Hepatocyte (in vitro differentiated cells): ENCODE results near the gene CAPNS2. TPM values are rescaled to one million over a fixed set of nuclear protein-coding genes. Genes with fewer than 3 reads are reported as not detected.

Source experiments
- DNase-seq: peaks from one replicate; pipeline ENCODE4 v3.0.0-alpha.2; 2016; ENCODE audit warnings: low spot score
- H2AFZ ChIP-seq: fragments of 200-600 bp; sonication (generic); 2 replicates; pipeline ENCODE4 v1.6.0; 2016; ENCODE audit warnings: antibody characterized with exemption, mild to moderate bottlenecking
- H3K27ac ChIP-seq: fragments of 200-600 bp; sonication (generic); 2 replicates; pipeline ENCODE4 v1.5.1; 2016; ENCODE audit warnings: mild to moderate bottlenecking
- H3K27me3 ChIP-seq: fragments of 200-600 bp; sonication (generic); 2 replicates; pipeline ENCODE4 v1.6.1; 2016
- H3K36me3 ChIP-seq: fragments of 200-600 bp; sonication (generic); replicated peaks from 2 replicates; pipeline ENCODE4 v1.5.1; 2016; ENCODE audit warnings: low read depth; ENCODE audit not compliant: insufficient read depth
- H3K4me1 ChIP-seq: fragments of 200-600 bp; sonication (generic); 2 replicates; pipeline ENCODE4 v1.5.1; 2016; ENCODE audit warnings: mild to moderate bottlenecking, moderate library complexity; ENCODE audit not compliant: insufficient read depth
- H3K4me2 ChIP-seq: fragments of 200-600 bp; sonication (generic); 2 replicates; pipeline ENCODE4 v1.6.0; 2016
- H3K4me3 ChIP-seq: fragments of 200-600 bp; sonication (generic); 2 replicates; pipeline ENCODE4 v1.5.1; 2016; ENCODE audit warnings: mild to moderate bottlenecking
- H3K79me2 ChIP-seq: fragments of 200-600 bp; sonication (generic); 2 replicates; pipeline ENCODE4 v1.6.0; 2017; ENCODE audit warnings: mild to moderate bottlenecking
- H3K9me2 ChIP-seq: fragments of 200-600 bp; sonication (generic); replicated peaks from 2 replicates; pipeline ENCODE4 v1.6.0; 2017; ENCODE audit warnings: mild to moderate bottlenecking; ENCODE audit not compliant: insufficient read depth
- H3K9me3 ChIP-seq: fragments of 200-600 bp; sonication (generic); 2 replicates; pipeline ENCODE4 v1.5.1; 2016; ENCODE audit warnings: low read depth, mild to moderate bottlenecking
- H4K20me1 ChIP-seq: fragments of 200-600 bp; sonication (generic); 2 replicates; pipeline ENCODE4 v1.6.0; 2016; ENCODE audit warnings: mild to moderate bottlenecking; ENCODE audit not compliant: insufficient read depth, poor library complexity, severe bottlenecking
- CTCF ChIP-seq: fragments of 200-600 bp; sonication (generic); IDR thresholded peaks from 2 replicates; pipeline ENCODE4 v1.5.1; 2016; ENCODE audit warnings: antibody characterized with exemption, mild to moderate bottlenecking; ENCODE audit not compliant: poor library complexity
- EZH2 ChIP-seq: fragments of 200-600 bp; sonication (generic); IDR thresholded peaks from 2 replicates; pipeline ENCODE4 v1.6.1; 2016; ENCODE audit warnings: antibody characterized with exemption, mild to moderate bottlenecking, borderline replicate concordance
- EZH2phosphoT487 ChIP-seq: fragments of 200-600 bp; sonication (generic); IDR thresholded peaks from one replicate; pipeline ENCODE4 v1.6.1; 2018; ENCODE audit warnings: antibody characterized with exemption, mild to moderate bottlenecking, low read depth, moderate library complexity; ENCODE audit not compliant: unreplicated experiment, severe bottlenecking
- WGBS: methylation state at CpG from one replicate; pipeline ENCODE4 v1.1.6; 2016; ENCODE audit warnings: low lambda C conversion rate; ENCODE audit errors: missing lambda C conversion rate; 5-methylcytosine and 5-hydroxymethylcytosine counted together
- polyA plus RNA-seq: library from polyadenylated mRNA; unstranded; fragments of >200 nt; fragmentation: Nextera tagmentation; extraction: Ambion mirVana; gene quantifications from 2 replicates; pipeline ENCODE4 v1.2.1, GENCODE V29; 2016
- total RNA-seq: library from RNA; depleted of rRNA; stranded (reverse); fragments of >200 nt; gene quantifications from 2 replicates; pipeline ENCODE4 v1.2.3, GENCODE V29; 2014

The CAPNS2 gene
- total and polyA plus RNA-seq, 2 experiments from 2014 or later: 0.30 TPM; not detected in 1

GRCh38 chr16:55561319-55561848 is 5.1 kb upstream of the CAPNS2 start:
- Histone ChIP-seq H3K4me1 (no peaks in the 10 kb centered on the region), H4K20me1 (no peaks in the 10 kb centered on the region), H3K27ac (no peak overlapping the region), H3K36me3 (no peaks in the 10 kb centered on the region), H2AFZ (no peak overlapping the region), H3K9me2 (peaks cover 4% of the 10 kb centered on the region), H3K79me2 (no peaks in the 10 kb centered on the region), H3K27me3 (no peaks in the 10 kb centered on the region), H3K4me2 (no peak overlapping the region), H3K9me3 (no peaks in the 10 kb centered on the region), H3K4me3 (no peak overlapping the region)
- no peak for DNase-seq
- no peak for TF ChIP-seq EZH2phosphoT487
- no peak for TF ChIP-seq EZH2
- no peak for TF ChIP-seq CTCF
- WGBS: 80% methylated on average over 2 of the region's 2 CpGs

GRCh38 chr16:55562936-55563335 is 3.5 kb upstream of the CAPNS2 start:
- Histone ChIP-seq H3K4me1 (peaks cover 4% of the 10 kb centered on the region), H4K20me1 (no peaks in the 10 kb centered on the region), H3K4me3 (no peak overlapping the region), H2AFZ (no peak overlapping the region), H3K79me2 (no peaks in the 10 kb centered on the region), H3K27ac (no peak overlapping the region), H3K27me3 (no peaks in the 10 kb centered on the region), H3K9me2 (peaks cover 4% of the 10 kb centered on the region), H3K36me3 (no peaks in the 10 kb centered on the region), H3K9me3 (no peaks in the 10 kb centered on the region), H3K4me2 (no peak overlapping the region)
- WGBS: 97% methylated on average over 1 of the region's 1 CpG
- no peak for DNase-seq
- TF ChIP-seq EZH2 (no peak), CTCF (no peak), EZH2phosphoT487 (no peak)

GRCh38 chr16:55563797-55564196 is 2.7 kb upstream of the CAPNS2 start:
- Histone ChIP-seq H3K4me2 (no peak overlapping the region), H4K20me1 (no peaks in the 10 kb centered on the region), H3K27me3 (no peaks in the 10 kb centered on the region), H2AFZ (no peak overlapping the region), H3K4me1 (peaks cover 13% of the 10 kb centered on the region), H3K9me3 (no peaks in the 10 kb centered on the region), H3K9me2 (peaks cover 4% of the 10 kb centered on the region), H3K4me3 (no peak overlapping the region), H3K79me2 (no peaks in the 10 kb centered on the region), H3K27ac (no peak overlapping the region), H3K36me3 (no peaks in the 10 kb centered on the region)
- TF ChIP-seq EZH2: no peak
- no peak for TF ChIP-seq EZH2phosphoT487
- TF ChIP-seq CTCF: no peak
- 98% methylated on average over 2 of the region's 2 CpGs for WGBS
- DNase-seq: no peak
